Suprapubic skin (tissue), 4 donors: Measurements from ENCODE around the gene SCAP.
"Not testable (repeated sequence)": the region's sequence is repeated elsewhere in the genome, so short reads cannot be mapped to it uniquely, and the experiment has no call there.

Experiments
- CTCF ChIP-seq, 2 donors: fragments of 200-600 bp in 1 of 2; fragments of 450-650 bp in 1 of 2; sonication (generic) in 1 of 2; IDR thresholded peaks; one replicate each; pipeline ENCODE4 v1.5.1; 2016 to 2019; ENCODE audit warnings: antibody characterized with exemption in 2 of 2, mild to moderate bottlenecking in 1 of 2, moderate library complexity in 1 of 2
- POLR2A ChIP-seq, 2 donors: fragments of 450-650 bp; IDR thresholded peaks; one replicate each; pipeline ENCODE4 v1.6.1; 2017; ENCODE audit warnings: antibody characterized with exemption in 2 of 2, mild to moderate bottlenecking in 2 of 2, moderate library complexity in 2 of 2
- POLR2AphosphoS5 ChIP-seq, 3 donors: sonication (generic); formaldehyde crosslinking; IDR thresholded peaks; one replicate each; pipeline ENCODE4 v1.6.1; 2017; ENCODE audit warnings: antibody characterized with exemption in 3 of 3

- TF ChIP-seq CTCF, POLR2A, POLR2AphosphoS5 (IDR thresholded peaks at IDR 0.05): not testable (repeated sequence)
Observed at GRCh38 chr3:47505267-47505666, 29.5 kb upstream of the SCAP start.
